Endothelial cell of hepatic sinusoid (primary cell): ENCODE results near the gene RBFOX2.
"Not testable (repeated sequence)": the region's sequence is repeated elsewhere in the genome, so short reads cannot be mapped to it uniquely, and the experiment has no call there.

ENCODE experiments used
- in situ Hi-C: cut with HindIII; loops from 2 replicates; pipeline ENCODE4 v1.10.0; 2017; ENCODE audit warnings: low sequenced_read_pairs

Gene RBFOX2

DNA sequence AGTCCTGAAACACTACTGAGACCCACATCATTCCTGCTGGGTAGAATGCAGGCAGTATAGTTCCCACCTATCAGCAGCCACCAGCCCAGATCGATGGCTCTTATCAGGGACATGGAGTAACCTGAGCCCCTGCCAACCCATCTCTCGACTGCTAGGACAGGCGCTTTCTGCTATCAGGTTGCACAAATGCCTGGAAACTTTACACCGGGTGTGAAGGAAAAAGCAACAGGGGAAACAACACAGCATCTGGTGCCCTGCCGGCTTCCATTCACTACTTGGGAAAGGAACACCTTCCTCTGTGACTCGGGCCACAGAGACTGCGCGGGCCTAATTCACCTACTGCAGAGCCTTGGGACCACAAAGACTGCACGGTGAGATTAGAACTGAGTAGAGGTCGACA is 18.5 kb downstream of the RBFOX2 start:
- in situ Hi-C loops = no loop called here

DNA sequence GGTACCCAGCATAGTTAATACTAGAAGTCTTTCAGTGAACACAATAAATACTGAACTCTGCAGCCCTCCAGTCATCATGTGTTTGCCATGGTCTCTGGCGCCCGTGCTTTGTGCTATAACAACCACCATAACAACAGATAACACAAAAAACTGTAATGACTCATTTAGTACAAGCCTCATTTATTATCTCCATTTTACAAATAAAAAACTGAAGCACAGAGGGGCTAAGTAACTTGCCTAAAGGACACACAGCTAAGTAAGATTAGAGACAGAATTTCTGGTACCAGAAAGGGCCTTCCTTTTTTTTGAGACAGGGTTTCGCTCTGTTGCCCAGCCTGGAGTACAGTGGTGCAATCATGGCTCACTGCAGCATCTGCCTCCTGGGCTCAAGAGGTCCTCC is 19.5 kb downstream of the RBFOX2 start:
- in situ Hi-C loops = no loop called here

DNA sequence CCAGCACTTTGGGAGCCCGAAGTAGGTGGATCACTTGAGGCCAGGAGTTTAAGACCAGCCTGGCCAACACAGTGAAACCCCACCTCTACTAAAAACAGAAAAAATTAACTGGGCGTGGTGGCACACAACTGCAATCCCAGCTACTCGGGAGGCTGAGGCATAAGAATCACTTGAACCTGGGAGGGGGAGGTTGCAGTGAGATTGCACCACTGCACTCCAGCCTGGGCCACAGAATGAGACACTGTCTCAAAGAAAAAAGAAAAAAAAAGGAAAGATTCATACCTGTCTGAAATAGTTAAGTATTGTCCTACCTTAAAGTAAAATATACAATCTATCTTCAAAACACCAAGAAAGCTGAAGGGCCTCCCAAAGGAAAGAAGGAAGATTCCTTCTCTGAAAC is 20.1 kb downstream of the RBFOX2 start:
- in situ Hi-C loops = no loop called here

DNA sequence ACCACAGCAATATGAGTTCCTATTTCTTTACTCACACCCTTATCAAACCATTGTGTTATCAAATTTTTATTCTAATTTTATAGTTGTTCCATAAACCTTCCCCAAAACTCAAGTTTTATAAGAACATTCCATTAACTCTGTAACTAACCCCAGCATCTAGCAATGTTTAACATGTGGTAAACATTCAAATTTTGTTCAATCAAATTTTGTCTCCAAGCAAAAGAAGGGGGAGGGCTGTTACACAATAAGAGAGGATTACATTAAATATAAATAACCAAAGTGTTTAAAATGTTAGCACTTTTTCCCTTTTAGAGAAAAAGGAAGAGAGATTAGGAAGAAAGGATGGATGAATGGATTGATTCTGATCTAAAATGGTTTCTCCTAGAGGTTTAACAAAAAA is 20.5 kb downstream of the RBFOX2 start:
- in situ Hi-C loops = no loop called here

DNA sequence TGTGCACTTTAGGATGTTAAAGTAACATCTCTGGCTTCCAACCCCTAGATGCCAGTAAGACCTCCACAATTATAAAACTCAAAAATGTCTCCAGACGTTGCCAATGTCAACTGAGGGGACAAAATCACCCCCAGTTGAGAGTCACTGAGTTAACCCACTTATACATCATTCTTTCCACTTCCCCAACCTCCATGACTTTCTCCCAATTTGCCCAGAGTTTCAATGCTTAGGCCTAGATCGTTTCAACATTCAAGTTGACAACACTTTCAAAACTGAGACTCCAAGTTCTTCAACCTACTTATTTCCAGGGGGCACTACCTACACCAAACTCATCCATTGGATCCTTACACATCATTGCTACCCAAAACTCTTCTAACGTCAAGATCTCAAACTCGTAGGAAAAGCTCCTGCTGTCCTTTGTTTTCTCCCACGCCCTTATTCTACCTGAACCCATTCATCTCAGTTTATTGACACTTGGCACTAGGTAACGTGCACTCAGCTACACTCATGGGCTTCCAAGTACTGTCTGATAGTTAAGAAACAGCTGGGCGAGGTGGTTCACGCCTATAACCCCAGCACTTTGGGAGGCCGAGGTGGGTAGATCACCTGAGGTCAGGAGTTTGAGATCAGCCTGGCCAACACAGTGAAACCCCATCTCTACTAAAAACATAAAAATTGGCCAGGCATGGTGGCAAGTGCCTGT is 24.5 kb downstream of the RBFOX2 start:
- in situ Hi-C loops = no loop called here

DNA sequence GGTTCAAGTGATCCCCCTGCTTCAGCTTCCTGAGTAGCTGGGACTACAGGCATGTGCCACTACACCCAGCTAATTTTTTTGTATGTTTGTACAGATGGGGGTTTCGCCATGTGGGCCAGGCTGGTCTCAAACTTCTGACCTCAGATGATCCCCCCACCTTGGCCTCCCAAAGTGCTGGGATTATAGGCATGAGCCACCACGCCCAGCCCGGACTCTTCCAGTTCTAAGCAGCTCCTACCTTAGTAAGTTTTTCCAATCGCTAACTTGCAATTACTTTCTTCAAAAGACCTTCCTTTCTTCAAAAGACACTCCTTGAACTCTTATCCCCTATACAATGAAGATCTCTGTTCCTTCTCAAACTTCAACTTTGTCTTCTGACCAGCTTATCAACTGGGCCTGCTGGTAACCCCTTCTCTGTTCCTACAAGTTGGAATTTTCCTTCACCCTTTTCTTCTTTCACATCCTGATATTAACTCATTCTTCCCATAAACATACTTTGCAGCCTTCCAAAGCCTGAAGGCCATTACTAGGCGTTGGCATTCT is 25.8 kb downstream of the RBFOX2 start:
- in situ Hi-C loops = no loop called here

DNA sequence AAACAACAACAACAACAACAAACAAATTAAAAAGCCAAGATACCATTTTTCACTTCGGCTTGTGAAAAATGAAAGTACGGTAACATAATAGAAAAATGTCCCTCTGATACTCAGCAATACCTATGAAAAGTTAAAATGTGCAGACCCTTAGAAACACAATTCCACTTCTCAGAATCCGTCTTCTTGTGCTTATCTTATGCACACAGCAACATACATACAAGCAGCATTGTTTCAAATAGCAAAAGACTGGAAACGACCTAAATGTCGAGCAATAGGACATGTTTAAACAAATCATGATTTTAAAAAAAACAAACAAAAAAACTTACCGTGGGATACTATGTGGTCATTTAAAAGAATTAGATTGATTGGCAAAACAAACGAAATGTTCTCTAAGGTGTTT is 26.5 kb downstream of the RBFOX2 start:
- in situ Hi-C loops = no loop called here

DNA sequence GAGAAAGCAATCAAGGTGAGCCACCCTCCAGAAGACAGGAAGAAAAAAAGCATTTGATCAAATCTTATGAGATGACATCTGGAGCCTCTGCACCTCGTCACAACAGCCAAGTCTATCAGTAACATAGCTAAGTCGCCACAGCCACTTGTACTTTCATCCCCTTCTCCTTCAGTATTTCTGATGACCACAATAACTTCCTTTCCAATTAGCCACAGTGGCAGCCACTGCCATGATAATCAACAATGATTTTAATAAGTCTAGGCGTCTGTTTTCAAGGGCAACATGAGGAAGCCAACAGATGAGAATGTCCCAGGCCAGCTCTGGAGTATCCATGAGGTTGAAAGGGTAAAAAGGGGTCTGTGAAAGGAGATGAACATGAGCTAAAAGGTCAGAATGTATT is 29.9 kb downstream of the RBFOX2 start:
- in situ Hi-C loops = no loop called here

DNA sequence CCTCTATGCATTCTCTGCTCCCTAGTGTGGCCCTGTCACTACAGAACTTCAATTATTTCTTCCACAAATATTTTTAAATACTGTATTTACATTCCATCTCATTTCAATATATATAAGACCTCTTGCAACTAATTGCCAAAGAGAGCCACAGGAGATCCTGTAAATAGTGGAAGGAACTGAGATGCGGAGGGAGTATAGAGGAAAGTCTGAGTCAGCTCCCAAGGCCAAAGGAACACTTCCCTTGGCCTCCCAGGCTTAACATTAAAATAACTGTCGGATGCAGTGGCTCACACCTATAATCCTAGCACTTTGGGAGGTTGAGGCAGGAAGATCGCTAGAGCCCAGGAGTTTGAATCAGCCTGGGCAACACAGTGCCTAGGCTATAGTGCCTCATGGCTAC is 31.2 kb downstream of the RBFOX2 start:
- in situ Hi-C loops = no loop called here

DNA sequence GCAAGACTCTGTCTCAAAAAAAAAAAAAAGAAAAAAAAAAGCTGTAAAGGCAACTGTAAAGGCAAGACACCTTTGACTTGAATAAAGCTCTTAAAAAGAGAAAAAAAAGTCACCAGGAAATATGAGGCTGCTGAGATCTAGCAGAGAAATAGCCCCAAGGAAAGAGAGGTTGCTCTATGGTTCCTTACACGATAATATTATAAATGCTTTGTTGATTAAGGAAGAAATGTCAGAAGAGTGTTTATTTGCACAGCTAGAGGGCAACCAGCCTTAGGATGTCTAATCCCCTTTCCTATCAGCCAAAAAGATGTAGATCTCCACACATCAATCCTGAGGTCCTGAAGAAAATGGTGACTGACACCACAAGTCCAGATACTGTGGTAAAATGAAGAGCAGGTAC is 32.0 kb downstream of the RBFOX2 start:
- in situ Hi-C loops = no loop called here

DNA sequence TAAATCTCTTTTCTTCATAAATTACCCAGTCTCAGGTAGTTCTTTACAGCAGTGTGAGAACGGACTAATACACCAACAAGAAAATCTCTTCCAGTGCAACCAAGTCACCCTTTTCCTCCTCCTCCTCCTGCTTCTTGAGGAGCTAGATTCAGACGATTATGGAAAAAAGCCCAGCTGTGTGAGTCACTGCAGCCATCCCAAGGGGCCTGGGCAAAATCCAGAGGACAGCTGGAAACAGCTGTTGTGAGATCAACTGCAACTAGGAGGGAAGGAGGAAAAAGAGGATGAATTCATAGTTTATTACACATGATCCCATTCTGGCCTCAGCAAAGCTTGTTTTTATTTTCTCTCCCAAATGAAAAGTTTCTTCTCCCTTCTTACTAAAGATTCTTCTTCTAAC is 32.9 kb downstream of the RBFOX2 start:
- in situ Hi-C loops = no loop called here

DNA sequence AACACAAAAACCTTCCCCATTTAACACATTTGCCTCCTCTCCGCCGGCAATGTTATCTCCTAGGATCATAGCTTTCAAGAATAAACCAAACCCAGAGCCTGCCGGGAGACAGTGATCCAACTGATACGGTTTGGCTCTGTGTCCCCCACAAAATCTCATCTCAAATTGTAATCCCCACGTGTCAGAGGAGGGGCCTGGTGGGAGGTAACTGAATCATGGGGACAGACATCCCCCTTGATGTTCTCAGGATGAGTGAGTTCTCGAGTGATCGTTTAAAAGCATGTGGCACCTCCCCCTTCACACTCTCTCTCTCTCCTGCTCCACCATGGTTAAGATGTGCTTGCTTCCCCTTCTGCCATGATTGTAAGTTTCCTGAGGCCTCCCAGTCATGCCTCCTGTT is 33.3 kb downstream of the RBFOX2 start:
- in situ Hi-C loops = no loop called here

DNA sequence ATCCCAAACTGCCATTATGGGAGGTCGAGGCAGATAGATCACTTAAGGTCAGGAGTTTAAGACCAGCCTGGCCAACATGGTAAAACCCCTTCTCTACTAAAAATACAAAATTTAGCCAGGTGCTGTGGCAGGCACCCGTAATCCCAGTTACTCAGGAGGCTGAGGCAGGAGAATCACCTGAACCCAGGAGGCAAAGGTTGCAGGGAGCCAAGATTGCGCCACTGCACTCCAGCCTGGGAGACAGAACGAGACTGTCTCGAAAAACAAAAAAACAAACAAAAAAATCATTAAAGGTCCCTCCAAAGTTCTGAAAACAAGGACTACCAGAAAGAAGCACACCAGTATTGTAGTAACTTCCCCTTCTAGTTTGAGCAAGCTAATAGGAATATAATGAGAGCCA is 34.9 kb downstream of the RBFOX2 start:
- in situ Hi-C loops = not testable (repeated sequence)

DNA sequence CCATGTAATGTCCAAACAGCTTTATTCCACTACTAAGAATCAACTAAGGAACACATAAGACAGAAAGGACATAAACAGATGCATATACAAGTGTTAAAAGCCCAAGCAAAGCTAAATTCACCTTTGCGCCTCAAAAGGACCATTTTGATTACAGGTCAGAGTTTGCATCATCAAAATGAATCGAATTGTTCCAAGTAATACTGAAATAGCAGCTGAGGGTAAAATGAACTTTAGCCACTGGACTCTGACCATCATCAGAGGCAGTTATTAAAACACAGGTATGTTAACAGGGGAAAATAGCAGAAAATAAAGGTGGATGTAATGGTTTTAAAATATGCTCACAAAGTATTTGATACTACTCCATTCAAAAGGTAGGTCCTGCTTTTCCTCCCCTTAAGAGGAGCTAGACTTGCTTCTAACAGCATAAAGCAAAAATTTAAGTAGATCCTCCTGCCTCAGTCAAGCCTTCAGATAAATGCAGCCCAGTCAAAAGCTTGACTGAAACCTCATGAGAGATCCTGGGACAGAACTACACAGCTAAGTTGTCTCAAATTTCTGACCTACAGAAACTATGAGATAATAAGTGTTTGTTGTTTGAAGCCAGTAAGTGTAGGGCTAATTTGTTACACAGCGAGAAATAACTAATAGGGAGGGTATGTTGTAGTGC is 35.4 kb downstream of the RBFOX2 start:
- in situ Hi-C loops = no loop called here

DNA sequence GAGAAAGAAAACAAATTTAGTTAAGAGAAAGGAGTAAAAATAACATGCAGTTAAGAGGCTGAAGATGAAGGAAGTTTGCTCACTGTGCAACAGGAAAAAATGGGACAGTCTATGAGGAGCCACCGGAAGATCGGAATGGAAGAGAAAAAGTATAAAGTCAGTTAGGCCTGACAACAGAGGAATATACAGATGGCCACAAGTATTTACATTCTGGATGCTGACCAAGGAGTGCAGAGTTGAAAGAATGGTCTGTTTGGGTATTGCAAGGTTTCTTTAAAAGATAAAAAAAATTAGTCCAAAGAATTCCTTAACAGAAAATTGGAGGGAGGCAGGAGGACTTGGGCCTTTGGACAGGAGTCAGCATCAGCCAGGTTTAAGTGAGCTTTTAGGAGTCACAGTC is 37.5 kb downstream of the RBFOX2 start:
- in situ Hi-C loops = no loop called here

DNA sequence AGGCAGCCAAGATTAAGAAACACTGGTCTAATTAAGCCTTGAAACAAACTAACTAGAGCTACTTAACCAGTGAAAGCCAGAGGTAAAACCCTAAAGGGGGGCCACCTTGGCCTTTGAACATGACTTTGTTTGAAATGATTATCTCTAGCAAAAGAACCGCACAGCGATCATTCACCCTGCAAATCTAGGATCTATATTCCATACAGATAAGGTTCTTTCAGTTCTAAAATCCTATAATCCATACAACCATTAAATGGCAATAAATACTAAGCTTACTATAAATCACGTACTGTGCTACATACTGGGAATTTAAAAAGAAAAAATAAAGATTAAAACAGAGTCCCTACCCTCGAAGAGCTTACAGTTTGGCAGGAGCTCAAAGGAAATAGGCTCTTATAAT is 40.6 kb downstream of the RBFOX2 start:
- in situ Hi-C loops = no loop called here

DNA sequence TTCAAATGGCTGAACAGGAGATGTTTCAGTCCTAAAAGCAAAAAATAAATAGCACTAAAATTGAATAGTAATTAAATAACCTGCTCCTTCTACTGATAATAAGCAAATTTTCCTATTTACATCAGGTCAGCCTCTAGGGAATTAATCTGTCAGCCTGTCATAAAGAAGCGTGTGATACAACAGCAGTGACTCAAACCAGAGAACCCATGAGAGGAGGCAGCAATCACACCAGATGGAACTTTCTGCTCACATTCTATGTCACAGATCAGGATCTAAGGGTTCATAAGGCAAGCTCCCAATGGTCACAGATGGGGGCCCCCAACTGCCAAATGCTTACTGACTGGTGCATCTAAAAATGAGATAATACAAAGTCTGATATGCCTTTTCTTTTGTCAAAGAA is 41.1 kb downstream of the RBFOX2 start:
- in situ Hi-C loops = no loop called here

DNA sequence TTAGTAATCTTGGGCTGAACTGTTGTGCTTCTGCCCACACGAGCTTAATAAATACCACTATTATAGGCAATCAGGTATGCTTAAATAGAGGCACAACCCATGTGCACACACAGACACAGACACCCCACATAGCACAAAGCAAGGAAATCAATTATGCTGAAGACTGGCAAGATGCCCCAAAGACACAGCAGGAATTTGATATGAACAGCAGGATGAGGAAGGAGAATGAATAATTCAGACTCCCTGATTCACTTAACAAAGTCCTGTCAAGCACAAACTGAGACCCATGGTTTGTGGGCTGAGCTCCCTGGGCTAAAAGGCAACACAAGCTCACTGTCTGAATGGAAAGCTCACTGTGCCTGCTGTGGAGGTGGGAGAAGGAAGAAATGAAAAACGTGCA is 42.5 kb downstream of the RBFOX2 start:
- in situ Hi-C loops = no loop called here

DNA sequence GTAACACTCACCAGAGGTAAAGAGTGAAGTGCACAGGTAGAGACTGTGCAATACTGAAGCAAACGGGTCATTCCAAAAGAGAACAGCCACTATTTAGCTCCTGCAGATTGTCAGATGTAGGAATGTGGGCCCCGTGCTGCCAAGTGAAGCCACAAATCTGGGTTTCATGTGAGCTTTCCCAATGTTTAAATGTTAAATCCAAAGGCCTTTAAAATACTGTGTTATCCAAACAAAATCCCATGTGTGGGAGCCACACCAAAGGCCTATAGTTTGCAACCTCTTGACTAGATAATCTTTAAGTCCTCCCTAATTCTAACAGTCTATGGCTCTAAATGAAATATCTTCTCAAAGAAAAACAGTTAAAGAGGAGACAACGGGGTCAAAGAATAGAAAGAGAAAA is 43.3 kb downstream of the RBFOX2 start:
- in situ Hi-C loops = no loop called here

DNA sequence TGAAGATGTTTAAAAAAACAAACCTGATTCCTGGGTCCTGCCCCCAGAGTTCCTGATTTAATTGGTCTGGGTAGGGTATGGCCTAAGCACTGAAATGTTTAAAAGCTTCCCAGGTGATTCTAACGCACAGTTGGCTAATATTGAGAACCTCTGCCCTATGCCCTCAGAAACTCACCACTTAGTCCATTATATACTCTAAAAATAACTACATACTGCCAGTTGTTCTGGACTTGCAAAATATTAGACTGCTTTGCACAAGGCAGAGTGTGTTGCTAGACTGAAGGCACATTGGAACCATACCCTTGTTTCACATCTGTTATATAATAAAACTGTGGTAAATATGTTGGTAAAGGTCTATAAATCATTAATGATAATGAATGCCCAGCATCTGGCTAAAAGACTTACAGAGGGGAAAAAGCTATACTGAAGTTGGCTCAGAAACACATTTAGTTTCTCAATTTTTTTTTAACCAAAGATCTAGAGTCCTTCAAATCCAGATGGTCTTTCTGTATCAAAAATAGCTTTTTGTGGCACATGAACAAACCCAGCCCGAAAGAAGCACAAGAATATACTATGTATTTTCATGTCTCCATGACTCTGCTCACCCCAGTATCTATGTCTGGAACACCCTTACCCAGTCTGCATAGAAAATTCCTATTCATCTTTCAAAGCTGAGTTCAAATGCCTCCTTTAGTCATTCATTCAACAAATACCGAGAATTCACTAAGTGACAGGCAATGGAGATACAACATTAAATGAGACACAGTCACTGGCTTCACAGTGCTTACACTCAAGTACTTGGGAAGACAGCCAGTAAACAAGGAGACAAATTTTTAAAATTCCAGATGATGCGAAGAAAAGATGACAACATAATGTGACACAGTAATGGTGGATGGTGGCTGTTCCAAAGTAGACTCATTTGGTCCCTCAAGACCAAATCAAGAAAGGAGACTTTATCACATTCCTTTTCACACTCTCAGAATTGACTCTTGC is 44.1 kb downstream of the RBFOX2 start:
- in situ Hi-C loops = no loop called here

DNA sequence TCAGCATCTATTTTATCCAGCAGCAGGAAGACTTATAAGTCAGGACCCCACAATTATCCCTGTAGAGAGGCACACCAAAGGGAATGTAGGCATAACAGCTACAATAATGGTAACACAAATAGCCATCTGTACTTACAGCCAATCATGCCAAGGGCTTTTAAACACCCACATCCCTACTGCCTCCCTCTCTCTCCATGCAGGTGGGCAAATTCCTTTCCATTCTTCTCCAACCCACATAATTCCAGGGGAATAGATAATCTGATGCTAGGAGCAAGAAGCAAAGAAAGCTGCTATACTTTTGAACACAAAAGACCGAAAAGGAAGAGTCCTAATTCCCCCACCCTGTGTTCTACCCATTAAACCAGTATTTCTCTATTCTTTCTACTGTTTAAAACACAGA is 46.7 kb downstream of the RBFOX2 start:
- in situ Hi-C loops = no loop called here
